ENCODE data around the gene URB2.
"Not testable (repeated sequence)": the region's sequence is repeated elsewhere in the genome, so short reads cannot be mapped to it uniquely, and the experiment has no call there.

URB2 gene

DNA sequence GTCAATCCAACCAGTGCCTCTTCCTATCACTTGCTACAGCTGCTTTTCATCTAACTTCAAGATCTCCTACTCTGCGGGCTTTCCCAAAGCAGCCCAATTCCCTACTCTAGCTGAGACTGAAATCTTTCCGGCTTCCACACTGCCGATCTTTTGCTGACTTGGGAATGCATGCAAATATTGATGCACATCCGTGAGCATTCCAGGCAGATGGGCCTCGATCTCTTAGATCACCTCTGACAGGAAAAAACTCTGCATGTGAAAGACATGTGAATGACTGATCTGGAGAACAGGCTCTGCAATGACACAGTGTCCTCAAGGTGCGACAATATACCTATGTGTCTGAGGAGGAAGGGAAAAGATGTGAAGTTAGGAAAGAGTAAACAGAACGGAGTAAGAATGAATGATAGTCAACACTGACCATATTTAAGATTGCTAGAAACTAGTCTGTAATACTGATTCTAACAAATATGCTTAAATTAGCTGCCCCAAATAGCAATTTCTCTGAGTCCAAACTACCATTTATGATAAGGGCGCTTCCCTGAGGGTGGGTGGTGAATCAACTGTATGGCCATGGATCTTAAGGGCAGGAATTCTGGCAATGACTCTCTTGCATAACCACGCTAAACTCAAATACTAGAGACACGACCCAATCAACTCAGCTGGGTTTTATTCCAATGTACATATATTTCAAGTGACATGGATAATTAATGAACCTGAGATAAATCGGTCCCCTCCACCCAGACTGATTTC, 8.5 kb upstream of the URB2 start:
- no peak for DNase-seq

DNA sequence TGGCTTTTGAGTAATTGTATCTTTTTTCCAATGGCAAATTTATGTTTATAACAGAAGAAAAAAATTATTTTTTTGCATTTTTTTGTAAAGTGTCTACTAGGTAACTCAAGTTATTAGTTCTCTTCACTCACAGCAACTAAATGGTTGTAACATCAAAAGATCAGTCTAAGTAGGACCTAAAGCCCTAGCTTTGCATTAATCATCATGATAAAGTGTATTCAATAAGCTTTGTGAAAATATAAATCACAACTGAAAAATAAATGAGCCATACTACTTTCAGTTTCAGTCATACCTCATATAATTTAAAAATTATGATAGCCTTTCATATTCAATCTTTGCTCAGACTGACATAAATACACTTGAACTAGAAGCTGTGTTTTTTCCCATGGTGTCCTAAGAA, 7.0 kb upstream of the URB2 start:
- DNase-seq, result no peak

DNA sequence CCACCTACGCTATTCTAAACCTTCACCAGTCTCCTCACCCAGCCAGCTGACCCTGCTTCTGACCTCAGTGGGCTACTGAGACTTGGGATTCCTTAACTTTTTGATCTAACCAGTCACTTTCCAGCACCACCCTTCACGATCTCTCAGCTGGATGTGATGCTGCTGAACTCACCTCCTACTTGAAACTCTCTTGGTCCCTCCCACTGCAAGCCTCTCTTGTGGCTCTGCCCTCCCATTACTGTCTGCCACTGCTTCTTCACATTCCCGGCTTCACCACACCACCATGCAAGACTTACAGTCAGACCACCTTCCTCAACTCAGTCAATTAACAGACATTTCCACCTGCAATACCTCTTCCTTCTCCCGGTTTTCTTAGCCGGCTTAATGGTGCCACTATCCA, 6.4 kb upstream of the URB2 start:
- DNase-seq, result no peak

DNA sequence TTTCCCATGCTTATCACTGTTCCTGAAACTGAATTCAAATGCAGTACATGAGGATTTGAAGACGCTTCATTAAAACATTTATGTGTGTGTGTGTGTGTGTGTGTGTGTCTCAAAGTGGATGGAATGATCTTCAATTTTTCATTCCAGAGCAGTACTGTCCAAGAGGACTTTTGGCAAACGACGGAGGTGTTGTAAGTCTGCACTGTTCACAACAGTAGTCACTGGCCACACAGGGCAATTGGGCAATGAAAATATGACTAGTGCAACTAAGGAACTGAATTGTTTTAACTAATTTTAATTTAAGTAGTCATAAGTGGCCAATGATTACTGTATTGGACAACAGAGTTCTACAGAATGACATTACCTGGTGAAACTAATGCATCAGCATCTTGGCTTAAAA, 5.2 kb upstream of the URB2 start:
- no peak for DNase-seq

DNA sequence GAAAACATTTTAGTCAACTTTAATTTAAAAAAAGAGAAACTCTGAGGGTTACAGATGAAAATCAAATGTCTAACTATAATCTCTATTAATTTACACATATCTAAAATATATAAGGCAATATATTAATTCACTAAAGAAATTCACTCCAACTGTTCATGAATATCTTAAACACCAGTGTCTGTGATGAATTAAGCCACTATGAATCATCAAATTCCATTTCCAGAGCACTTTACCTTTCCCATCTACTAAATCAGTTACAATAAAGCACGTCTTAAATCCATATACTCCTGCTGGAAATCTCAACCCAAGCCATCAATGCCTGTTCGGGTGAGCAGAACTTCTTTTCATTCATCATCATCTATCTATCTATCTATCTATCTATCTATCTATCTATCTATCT, 4.4 kb upstream of the URB2 start:
- DNase-seq, result no peak

DNA sequence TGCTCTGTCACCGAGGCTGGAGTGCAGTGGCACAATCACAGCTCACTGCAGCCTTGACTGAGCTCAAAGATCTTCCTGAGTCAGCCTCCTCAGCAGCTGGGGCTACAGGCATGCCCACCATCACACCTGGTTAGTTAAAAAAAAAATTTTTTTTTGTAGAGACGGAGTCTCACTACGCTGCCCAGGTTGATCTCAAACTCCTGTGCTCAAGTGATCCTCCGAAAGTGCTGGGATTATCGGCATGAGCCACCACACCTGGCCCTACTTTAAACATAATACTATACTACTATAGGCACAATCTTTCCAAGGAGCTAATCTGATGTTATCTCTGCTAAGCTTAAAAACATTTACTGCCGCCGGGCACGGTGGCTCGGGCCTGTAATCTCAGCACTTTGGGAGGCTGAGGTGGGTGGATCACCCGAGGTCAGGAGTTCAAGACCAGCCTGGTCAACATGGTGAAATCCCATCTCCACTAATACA, 3.4 kb upstream of the URB2 start:
- not testable (repeated sequence) for DNase-seq

DNA sequence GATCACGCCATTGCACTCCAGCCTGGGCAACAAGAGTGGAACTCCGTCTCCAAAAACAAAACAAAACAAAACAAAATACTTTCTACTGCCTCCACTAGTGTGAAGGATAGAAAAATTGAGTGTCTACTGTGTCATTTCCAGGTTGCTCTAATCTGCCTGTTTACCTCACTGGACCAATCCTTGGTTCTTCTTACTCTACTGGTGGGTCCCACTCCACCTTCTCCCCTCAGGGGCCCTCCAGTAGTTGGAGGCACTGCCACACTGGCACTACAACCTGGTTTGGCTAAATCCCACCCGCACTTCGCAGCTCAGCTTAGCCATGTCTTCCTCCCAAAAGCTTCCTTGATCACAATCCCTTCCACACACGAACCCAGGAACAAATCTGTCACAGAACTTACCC, 2.8 kb upstream of the URB2 start:
- DNase-seq, result no peak

DNA sequence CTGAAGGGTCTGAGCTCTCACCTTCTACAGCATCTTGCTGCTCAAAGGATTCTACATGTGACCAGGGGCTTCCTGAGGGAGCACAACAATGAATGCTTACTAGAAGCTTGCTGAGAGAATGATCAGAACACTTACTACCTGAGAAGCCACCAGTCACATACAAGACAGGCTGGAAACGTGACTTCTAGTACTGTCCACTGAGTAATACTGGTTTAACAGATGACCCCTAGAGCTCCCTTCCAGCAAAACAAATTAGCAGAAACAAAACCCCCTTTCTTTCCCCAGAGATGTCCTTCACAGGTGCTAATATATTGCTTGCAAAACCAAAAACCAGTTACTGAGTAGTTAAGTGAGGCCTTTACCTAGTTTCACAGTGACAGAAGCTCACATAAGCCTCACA, 2.2 kb upstream of the URB2 start:
- no peak for DNase-seq

DNA sequence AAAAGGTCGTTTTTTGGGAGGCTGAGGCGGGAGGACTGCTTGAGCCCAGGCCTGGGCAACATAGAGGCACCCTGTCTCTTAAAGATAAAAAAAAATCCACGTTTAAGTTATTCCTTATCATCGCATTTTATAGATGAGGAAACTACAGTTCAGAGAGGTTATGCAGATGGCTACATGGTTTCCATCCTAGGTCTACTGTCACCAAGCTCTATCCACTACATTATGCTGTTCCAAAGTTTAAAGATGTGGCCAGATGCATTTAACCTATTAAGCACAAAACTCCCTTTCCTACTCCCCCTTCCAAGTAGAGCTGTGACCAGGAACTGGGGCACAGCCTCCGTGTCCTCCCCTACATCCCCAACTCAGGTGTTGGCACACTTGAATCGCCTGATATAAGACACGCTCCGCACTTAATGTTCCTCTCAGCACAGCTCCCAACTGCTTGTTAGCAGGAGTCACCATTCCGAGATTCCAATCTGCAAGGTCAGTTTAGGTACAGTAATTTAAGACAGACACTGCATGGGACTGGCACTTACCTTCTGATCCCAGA, 1.5 kb upstream of the URB2 start:
- DNase-seq, result no peak

DNA sequence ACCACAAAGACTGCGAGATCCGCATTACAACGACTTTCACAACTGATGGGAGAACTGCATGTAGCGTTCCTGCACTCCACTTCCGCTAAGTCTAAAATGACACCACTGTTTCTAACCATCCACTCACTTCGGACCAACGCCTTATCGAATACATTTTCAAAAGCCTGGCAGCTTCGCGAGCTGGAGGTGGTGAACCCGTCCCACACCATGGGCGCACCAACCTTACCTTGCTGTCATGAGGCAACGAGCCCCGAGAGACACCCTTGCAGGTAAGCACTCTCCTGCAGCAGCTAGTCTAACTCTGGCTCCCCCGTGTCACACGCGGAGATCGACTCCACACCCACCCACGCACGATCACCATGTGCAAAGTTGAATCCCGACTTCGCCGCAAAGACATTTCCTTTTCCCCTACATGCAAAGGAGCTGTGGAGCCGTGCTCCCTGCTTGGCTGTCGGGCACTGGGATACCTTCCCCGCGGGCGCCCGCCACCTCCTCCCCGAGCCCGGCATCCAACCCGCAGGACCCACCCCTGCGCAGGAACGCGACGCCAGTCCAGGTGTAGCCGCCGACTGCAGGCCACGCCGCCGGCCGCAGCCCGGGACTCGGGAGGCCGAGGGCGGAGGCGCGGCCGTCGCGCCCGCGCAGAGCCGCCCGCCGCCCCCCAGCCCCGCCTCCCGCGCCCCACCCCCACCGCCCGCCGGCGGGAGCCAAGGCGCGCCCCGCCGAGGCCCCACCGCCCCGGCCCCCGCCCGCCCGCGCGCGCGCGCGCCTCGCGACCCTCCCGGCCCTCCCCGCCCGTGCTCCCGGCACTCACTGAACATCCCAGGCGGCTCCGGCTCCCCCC, 754 bp upstream of the URB2 start:
- peak; percentile 21 for DNase-seq

DNA sequence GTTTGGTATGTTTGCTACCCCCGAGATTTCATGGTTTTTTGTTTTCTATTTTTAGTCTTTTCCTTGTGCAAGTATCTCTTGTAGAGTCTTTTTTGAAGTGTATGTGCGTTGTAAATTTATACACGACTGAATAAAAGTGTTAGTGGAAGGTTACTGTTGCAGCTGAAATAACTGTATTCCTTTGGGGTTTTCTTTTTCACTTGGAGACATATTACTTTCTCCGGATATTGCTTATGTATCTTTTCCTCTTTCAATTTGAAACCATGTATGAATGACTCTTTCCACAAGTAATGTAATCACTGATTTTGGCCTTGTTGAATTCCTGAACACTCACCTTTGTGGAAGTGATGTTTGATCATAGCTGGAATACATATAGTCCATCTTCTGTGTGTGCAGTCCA, 956 bp downstream of the URB2 start:
- no peak for DNase-seq

DNA sequence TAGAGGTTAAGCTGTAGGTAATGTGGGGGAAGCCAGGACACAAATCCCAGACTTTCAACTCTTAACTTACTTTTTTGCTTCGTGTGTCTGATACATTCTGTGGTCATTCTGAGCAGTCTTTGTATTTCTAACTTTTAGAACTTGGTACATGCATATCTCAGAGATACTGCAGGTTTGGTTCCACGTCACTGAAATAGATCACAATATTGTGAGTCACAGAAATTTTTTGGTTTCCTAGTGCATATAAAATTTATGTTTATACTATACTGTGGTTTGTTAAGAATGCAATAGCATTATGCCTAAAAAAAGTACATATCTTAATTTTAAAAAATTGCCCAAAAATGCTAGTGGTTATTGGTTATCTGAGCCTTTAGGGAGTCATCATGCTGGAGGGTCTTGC, 3.2 kb downstream of the URB2 start:
- DNase-seq, result no peak

DNA sequence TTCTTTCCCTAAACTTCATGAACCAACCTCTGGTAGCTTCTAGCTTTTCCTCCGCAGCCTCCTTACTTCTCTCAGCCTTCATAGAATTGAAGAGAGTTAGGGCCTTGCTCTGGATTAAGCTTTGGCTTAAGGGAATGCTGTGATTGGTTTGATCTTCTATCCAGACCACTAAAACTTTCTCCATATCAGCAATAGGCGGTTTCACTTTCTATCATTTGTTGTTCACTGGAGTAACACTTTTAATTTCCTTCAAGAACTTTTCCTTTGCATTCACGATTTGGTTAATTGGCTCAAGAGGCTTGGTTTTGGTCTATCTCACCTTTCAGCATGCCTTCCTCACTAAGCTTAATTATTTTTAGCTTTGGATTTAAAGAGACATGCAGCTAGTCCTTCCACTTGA, 5.1 kb downstream of the URB2 start:
- DNase-seq, result no peak

DNA sequence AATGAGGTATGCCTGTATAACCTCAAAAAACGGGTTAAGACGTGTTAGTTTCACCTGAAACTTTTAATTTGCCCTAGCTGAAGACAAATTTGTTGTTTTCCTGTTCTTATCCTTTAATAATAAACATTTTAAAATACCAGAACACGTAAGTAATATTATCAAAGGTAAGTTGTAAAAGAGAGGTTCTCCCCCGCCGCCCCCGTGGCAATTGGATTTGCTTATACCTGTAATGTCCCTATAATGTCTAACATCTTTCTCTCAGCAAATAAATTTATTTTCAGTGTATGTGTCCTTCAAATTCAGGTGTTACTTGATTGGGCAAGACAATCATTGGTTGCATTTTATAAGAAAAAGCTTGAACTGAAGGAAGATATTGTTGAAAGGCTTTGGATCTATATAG, 5.9 kb downstream of the URB2 start:
- DNase-seq, result no peak

DNA sequence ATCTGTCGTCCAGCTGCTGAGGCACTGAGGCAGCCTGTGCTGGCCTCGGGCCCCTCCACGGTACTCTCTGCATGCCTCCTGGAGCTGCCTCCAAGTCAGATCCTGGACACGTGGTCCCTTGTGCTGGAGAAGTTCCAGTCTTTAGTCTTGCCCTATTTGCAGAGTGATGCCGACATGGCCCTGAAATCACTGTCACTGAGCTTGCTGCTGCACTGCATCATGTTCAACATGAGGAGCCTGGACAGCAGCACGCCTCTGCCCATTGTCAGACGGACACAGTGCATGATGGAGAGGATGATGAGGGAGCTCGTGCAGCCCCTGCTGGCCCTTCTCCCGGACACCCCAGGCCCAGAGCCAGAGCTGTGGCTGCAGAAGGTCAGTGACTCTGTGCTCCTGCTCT, 10.0 kb downstream of the URB2 start:
- no peak for DNase-seq

DNA sequence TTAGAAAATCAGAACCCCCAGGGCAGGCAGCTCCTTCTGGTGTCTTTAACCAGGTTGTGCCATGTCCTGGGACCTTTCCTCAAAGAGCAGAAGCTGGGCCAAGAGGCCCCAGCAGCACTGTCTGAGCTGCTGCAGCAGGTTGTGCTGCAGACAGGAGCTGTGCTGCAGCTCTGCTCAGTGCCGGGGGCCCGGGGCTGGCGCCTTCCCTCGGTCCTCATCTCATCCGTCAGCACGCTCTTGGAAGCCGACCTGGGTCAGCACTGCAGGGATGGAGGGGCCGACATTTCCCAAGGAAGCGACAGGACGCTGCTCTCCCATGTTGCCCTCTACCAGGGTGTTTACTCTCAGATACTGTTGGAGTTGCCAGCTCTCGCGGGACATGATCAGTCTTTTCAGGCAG, 11.7 kb downstream of the URB2 start:
- no peak for DNase-seq

DNA sequence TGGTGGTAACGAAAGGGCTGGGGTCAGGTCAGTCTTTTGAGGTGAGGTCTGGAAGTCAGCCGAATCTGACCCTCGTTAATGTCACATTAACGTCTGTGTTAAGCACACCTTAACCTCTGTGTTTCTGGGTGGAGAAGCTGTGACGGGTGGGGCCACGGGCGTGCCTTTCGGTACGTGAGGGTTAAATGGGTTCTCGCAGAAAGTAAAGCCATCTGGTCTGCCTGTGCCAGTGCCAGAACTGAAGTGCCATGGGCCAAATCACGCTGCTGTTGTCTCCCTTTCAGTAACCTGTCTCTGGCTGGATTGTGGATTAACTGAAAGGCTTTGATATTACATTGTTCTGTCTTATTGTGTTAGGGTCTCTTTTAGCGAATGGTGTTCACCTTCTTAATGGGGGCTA, 14.4 kb downstream of the URB2 start:
- no peak for DNase-seq

DNA sequence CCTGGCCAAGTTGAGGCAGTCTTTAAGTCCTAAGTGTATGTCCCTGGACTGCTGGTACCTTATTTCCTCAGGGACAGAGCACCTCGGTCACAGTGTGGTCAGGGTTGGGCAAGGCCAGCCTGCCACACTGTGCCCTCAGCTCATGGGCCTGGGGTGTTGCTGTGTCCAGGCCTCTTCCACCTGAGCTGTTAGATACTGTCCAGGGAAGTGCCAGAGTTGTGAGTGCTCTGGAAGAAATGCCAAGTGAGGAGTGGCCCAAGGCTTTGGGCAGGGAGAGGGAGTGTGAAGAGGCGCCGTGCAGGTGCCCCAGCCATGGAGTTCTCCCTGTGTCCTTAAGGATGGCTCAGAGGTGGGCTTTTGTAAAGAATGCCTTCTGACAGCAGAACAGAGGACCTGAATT, 15.3 kb downstream of the URB2 start:
- no peak for DNase-seq

DNA sequence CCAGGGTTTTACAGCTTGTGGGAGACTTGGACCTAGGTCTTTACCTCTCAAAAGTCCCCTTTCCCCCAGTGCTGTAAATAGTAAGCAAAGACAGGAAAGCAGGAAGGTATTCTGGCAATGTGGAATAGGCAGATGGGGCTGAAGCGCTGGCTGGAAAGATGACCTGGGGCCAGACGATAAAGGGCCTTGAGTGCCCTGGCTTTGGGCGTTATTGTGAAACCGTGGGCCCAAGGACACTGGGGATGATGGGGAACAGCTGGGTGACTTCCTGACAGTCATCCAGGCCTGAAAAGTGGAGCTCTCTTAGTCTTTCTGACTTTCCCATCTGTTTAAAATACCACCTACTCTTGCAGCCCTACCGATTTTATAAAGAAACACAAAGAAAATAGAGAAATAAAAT, 16.3 kb downstream of the URB2 start:
- no peak for DNase-seq

DNA sequence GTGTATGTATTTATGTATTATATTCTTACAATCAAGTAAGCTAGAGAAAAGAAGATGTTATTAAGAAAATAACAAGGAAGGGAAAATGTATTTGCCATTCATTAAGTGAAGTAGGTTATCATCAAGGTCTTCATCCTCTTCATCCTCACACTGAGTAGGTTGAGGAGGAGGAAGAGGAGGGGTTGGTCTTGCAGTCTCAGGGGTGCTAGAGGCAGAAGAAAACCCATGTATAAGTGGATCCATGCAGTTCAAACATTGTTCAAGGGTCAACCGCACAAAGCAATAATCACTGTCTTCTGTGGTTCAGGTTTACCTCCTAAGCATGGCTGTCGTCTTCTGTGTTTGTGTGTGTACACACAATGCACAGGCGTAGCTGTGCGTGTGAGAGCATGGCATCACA, 16.9 kb downstream of the URB2 start:
- no peak for DNase-seq

DNA sequence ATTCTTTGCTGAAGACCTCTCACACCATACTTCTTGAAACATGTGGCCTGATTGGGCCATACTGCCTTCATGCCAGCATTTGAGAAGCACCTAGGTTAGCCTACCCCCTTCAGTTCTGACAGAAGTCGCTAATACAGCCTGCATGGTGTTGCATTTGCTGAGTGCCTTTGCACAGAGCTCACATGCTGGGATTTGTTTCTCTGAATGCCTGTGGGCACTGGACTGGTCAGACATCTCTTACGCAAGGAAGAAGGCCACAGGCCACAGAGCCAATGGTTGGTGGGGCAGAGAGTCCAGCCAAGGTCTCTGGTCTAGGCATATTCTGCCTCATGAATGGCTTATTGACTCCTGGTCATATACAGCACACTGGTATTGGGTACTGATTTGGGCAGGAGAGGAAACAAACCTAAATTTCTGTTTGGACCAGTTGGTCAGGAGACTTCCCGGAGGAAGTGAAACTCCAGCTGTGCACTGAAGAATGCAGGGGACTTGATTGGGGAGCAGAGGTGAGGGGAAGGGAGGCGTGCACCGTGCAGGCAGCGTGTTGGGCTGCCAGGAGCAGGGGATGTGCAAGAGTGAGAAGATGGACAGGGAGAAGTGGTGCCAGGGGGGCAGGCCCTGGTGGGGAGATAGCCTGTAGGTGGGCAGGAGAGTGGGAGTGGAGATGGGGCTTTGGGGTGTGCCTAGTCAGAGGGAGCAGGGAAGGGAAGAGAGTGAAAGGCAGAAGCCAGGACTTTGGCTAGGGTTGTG, 18.1 kb downstream of the URB2 start:
- no peak for DNase-seq

DNA sequence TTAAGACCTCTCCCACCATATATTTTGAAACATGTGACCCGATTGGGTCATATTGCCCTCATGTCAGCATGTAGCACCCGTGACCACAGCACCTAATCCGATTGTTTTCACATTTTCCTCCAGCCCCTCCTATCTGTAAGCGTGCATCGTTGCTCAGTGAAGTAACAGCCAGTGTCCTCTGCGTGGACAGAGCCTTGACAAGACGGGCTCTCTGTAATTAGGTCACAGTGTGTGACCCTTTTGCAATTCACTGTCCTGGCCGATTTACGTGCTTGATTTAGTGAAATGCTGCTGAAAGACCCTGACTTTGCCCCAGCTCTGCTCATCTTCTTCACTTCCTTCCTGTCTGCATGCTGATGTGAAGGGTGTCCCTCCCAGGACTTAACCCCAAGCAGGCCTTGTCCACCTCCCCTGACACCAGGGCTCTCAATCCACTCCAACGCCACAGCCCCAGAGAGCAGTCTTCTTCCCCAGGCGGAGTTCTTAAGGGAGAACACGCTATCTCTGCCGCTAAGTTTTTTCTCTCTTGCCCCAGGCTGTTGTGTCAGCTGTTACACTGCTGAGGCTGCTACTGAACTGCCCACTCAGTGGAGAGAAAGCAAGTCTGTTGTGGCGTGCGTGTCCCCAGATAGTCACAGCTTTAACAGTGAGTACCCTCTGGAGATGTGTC, 19.4 kb downstream of the URB2 start:
- no peak for DNase-seq

DNA sequence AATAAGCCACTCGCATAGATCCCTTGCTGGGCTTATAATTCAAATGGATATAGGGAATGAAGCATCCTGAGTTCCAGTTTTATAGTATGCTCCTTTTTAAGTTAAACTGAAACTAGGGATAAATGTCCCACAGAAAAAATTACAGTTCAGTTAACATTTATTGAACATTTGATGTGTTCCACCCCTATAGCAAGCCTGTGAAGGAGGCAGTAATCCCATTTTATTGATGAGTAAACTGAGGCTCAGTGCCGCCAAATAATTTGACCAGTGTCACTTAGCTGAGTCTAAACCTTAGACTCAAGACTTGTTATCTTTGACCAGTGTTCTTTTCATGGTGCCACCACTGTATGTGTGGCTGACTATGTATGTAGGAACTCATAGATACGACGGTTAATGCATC, 22.4 kb downstream of the URB2 start:
- no peak for DNase-seq
